Measurements from ENCODE around the gene NUAK2. TPM values are rescaled to one million over a fixed set of nuclear protein-coding genes. Genes with fewer than 3 reads are reported as not detected.

The NUAK2 gene
- total and polyA plus RNA-seq, 2 of the 4 experiments (the other 2 are of a cell fraction): 7.2 to 17.6 TPM

DNA sequence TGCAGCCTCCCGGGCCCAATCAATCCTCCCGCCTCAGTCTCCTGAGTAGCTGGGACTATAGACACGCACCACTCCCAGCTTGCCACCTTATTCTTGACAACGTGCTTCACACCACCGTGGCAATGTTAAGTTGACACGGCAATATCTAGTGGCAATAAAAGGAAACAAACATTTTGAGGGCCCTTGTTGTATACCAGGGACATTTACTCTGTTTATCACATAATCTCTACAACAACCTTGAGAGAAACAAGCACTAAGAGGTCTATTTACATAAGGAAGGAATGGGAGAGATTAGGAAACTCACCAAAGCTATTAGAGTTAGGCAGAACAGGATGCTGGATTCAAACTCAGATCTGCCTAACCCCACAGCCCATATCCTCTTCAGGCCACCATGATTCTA lies 32.1 kb upstream of the NUAK2 start:
- Histone ChIP-seq H3K14ac (replicated peaks; ENCODE audit: low read depth, low read length) (no peak overlapping the region), H3K56ac (ENCODE audit: extremely low read depth, insufficient read depth, low read length) (no peak overlapping the region), H2BK5ac (ENCODE audit: low read depth, low read length, poor library complexity, severe bottlenecking) (no peak overlapping the region), H3K27me3 (ENCODE audit: control insufficient read depth, insufficient read depth, low read length) (peaks cover 50% of the 10 kb centered on the region), H3K9me1 (ENCODE audit: insufficient read depth, low read length) (no peaks in the 10 kb centered on the region), H4K8ac (ENCODE audit: low read depth in 2 of 2, low read length in 2 of 2) (no peak overlapping the region), H4K5ac (ENCODE audit: low read depth, low read length) (no peak overlapping the region), H2BK20ac (ENCODE audit: low read depth, low read length) (no peak overlapping the region), H2AFZ (replicated peaks; ENCODE audit: low read length, poor library complexity) (no peak overlapping the region), H3K4me3 (ENCODE audit: insufficient read depth, low read depth, low read length) (no peak overlapping the region), H4K20me1 (ENCODE audit: insufficient read depth, low read length) (no peaks in the 10 kb centered on the region), H4K91ac (ENCODE audit: insufficient read depth, low read depth, low read length) (no peak overlapping the region), H3K79me1 (ENCODE audit: low read depth in 1 of 2, low read length in 2 of 2) (no peaks in the 10 kb centered on the region), H3K18ac (ENCODE audit: low read depth, low read length) (no peak overlapping the region), H2BK120ac (ENCODE audit: low read depth, low read length) (no peak overlapping the region), H3K4me1 (ENCODE audit: control insufficient read depth, insufficient read depth, low read length) (no peaks in the 10 kb centered on the region; the same call in 1 of the 2 replicates), H3K9ac (ENCODE audit: low read depth, low read length) (no peak overlapping the region; the same call in 1 of the 2 replicates), H2AK9ac (replicated peaks; ENCODE audit: low read depth, low read length, poor library complexity) (no peak overlapping the region), H3K36me3 (ENCODE audit: control insufficient read depth, insufficient read depth, low read length) (no peaks in the 10 kb centered on the region), H3K27ac (ENCODE audit: insufficient read depth, low read length) (no peak overlapping the region), H2BK15ac (ENCODE audit: low read depth, low read length) (no peak overlapping the region), H3K9me3 (ENCODE audit: control insufficient read depth, insufficient read depth, low read length) (no peaks in the 10 kb centered on the region), H3K4me2 (ENCODE audit: low read depth, low read length) (no peak overlapping the region), H3K23ac (ENCODE audit: low read depth, low read length) (no peak overlapping the region), H3K4ac (ENCODE audit: low read depth, low read length) (no peak overlapping the region), H2AK5ac (ENCODE audit: low read depth, low read length) (no peak overlapping the region)
- DNase-seq (no peak), ATAC-seq (ENCODE audit: low read depth) (no peak)
- BruUV-seq (replicated peaks): no TSS peak
- intact Hi-C loops (cut with micrococcal nuclease) (loop anchor here (1.0 to 10.0 kb wide), 4 partner anchors 77 to 301 kb away; no protein-coding TSS in a partner anchor), in situ Hi-C loops (cut with MboI; ENCODE audit: low sequenced_read_pairs) (loop anchor here (5.0 kb wide), 1 partner anchor 134 kb away; no protein-coding TSS in a partner anchor), dilution Hi-C loops (cut with HindIII; ENCODE audit: low sequenced_read_pairs, unreplicated experiment) (no loop called here)
- WGBS, 2 experiments (ENCODE audit: extremely low coverage in 2 of 2, insufficient read length in 1 of 2): no CpG with 5 or more reads among the region's 6 CpGs
- no peak for TF ChIP-seq POLR2A (IDR thresholded peaks at IDR 0.05; ENCODE audit: low read depth, low read length)
- no peak for TF ChIP-seq RFX5 (IDR thresholded peaks at IDR 0.05; ENCODE audit: low read depth, low read length)
- no peak for TF ChIP-seq RAD21 (IDR thresholded peaks at IDR 0.05; ENCODE audit: low read length)
- TF ChIP-seq BHLHE40 (IDR thresholded peaks at IDR 0.05; ENCODE audit: low read depth, low read length): no peak
- no peak for TF ChIP-seq NFE2L2 (IDR thresholded peaks at IDR 0.05; ENCODE audit: low read depth, low read length)
- no peak for TF ChIP-seq CEBPB (IDR thresholded peaks at IDR 0.05; ENCODE audit: low read depth, low read length)
- no peak for TF ChIP-seq RCOR1 (IDR thresholded peaks at IDR 0.05; ENCODE audit: insufficient replicate concordance, low read length)
- no peak for TF ChIP-seq MAZ (IDR thresholded peaks at IDR 0.05; ENCODE audit: borderline replicate concordance, low read depth, low read length)
- TF ChIP-seq, protein P1, sequence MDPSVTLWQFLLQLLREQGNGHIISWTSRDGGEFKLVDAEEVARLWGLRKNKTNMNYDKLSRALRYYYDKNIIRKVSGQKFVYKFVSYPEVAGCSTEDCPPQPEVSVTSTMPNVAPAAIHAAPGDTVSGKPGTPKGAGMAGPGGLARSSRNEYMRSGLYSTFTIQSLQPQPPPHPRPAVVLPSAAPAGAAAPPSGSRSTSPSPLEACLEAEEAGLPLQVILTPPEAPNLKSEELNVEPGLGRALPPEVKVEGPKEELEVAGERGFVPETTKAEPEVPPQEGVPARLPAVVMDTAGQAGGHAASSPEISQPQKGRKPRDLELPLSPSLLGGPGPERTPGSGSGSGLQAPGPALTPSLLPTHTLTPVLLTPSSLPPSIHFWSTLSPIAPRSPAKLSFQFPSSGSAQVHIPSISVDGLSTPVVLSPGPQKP (IDR thresholded peaks at IDR 0.05; ENCODE audit: borderline replicate concordance, low read depth, low read length): no peak
- TF ChIP-seq, protein P2, sequence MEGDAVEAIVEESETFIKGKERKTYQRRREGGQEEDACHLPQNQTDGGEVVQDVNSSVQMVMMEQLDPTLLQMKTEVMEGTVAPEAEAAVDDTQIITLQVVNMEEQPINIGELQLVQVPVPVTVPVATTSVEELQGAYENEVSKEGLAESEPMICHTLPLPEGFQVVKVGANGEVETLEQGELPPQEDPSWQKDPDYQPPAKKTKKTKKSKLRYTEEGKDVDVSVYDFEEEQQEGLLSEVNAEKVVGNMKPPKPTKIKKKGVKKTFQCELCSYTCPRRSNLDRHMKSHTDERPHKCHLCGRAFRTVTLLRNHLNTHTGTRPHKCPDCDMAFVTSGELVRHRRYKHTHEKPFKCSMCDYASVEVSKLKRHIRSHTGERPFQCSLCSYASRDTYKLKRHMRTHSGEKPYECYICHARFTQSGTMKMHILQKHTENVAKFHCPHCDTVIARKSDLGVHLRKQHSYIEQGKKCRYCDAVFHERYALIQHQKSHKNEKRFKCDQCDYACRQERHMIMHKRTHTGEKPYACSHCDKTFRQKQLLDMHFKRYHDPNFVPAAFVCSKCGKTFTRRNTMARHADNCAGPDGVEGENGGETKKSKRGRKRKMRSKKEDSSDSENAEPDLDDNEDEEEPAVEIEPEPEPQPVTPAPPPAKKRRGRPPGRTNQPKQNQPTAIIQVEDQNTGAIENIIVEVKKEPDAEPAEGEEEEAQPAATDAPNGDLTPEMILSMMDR (conservative IDR thresholded peaks at IDR 0.05; ENCODE audit: low read depth, low read length): no peak
- TF ChIP-seq, protein P3, sequence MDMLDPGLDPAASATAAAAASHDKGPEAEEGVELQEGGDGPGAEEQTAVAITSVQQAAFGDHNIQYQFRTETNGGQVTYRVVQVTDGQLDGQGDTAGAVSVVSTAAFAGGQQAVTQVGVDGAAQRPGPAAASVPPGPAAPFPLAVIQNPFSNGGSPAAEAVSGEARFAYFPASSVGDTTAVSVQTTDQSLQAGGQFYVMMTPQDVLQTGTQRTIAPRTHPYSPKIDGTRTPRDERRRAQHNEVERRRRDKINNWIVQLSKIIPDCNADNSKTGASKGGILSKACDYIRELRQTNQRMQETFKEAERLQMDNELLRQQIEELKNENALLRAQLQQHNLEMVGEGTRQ (IDR thresholded peaks at IDR 0.05; ENCODE audit: low read depth, low read length): no peak
- no peak for TF ChIP-seq SMC3 (IDR thresholded peaks at IDR 0.05; ENCODE audit: low read depth, low read length)
- TF ChIP-seq CHD1 (IDR thresholded peaks at IDR 0.05; ENCODE audit: low read depth, low read length): no peak
- no peak for TF ChIP-seq FOS (IDR thresholded peaks at IDR 0.05; ENCODE audit: low read depth, low read length)
- no peak for TF ChIP-seq MAFK (IDR thresholded peaks at IDR 0.05; ENCODE audit: low read depth, low read length)
- ChIA-PET CTCF (interaction anchor here (0.7 to 2.0 kb wide), 25 partner anchors 9 to 305 kb away, joined by 3 to 35 read pairs (median 4); no protein-coding TSS in a partner anchor), POLR2A (ENCODE audit: unreplicated experiment) (no interaction called here)
